CD4-positive, alpha-beta T cell (primary cell): ENCODE measurements around the gene TRIM44. TPM values are rescaled to one million over a fixed set of nuclear protein-coding genes. Genes with fewer than 3 reads are reported as not detected.
A peak's percentile ranks its signal among the peaks of the same experiment; 100 is the strongest.

Experiments used
- ATAC-seq: fragments of 200-7000 bp; cut with Tn5 transposase; one replicate; pipeline ENCODE4 v1.10.0; 2022; ENCODE audit warnings: mild to moderate bottlenecking; ENCODE audit not compliant: poor library complexity
- CTCF ChIA-PET: fragments of 350-600 bp; sonication (Branson Sonifier 250); formaldehyde crosslinking; loops from one replicate; lab custom pipeline; 2021; ENCODE audit warnings: antibody characterized with exemption, inconsistent platforms; lab: Charles Lee
- POLR2A ChIA-PET: fragments of 350-600 bp; sonication (Branson Sonifier 250); formaldehyde crosslinking; loops from one replicate; lab custom pipeline; 2021; ENCODE audit warnings: antibody characterized with exemption, inconsistent platforms; lab: Charles Lee
- DNase-seq, 14 experiments: peaks; one replicate each; pipeline ENCODE4 v3.0.0-alpha.2; 2013 to 2020; ENCODE audit warnings: mixed read lengths in 2 of 14
- H3K27ac ChIP-seq, 2 donors: one replicate each; pipeline versions ENCODE4 v1.5.1 to v1.7.0; 2013; ENCODE audit warnings: low read length in 2 of 2, low read depth in 1 of 2, mild to moderate bottlenecking in 1 of 2
- H3K27me3 ChIP-seq, 2 experiments: 1 replicate in 1 of 2; 2 replicates in 1 of 2; pipeline versions ENCODE4 v1.6.1 to v1.7.0; 2013; ENCODE audit warnings: low read length in 2 of 2, control low read depth in 1 of 2, mild to moderate bottlenecking in 1 of 2, moderate library complexity in 1 of 2; ENCODE audit not compliant: insufficient read depth in 2 of 2, control insufficient read depth in 1 of 2
- H3K36me3 ChIP-seq: one replicate; pipeline ENCODE4 v1.6.1; 2013; ENCODE audit warnings: low read length, control low read depth; ENCODE audit not compliant: insufficient read depth
- H3K4me1 ChIP-seq: one replicate; pipeline ENCODE4 v1.6.1; 2013; ENCODE audit warnings: low read length, control low read depth; ENCODE audit not compliant: insufficient read depth
- H3K4me3 ChIP-seq: one replicate; pipeline ENCODE4 v1.5.1; 2013; ENCODE audit warnings: mild to moderate bottlenecking, low read length, moderate library complexity
- H3K9me3 ChIP-seq, 2 experiments: 1 replicate in 1 of 2; 2 replicates in 1 of 2; pipeline versions ENCODE4 v1.6.1 to v1.7.0; 2013; ENCODE audit warnings: low read length in 2 of 2, mild to moderate bottlenecking in 2 of 2, control low read depth in 1 of 2, moderate library complexity in 1 of 2; ENCODE audit not compliant: control insufficient read depth in 1 of 2, insufficient read depth in 1 of 2
- H3K27ac Mint-ChIP-seq: one replicate; pipeline ENCODE4 v1.8.0; 2020; ENCODE audit warnings: mixed read lengths
- H3K27me3 Mint-ChIP-seq: one replicate; pipeline ENCODE4 v1.8.0; 2021; ENCODE audit warnings: mixed read lengths
- H3K36me3 Mint-ChIP-seq: one replicate; pipeline ENCODE4 v1.8.0; 2021; ENCODE audit warnings: low read depth, mixed read lengths
- H3K4me1 Mint-ChIP-seq: one replicate; pipeline ENCODE4 v1.8.0; 2021; ENCODE audit warnings: low read depth, mixed read lengths
- H3K4me3 Mint-ChIP-seq: one replicate; pipeline ENCODE4 v1.8.0; 2020; ENCODE audit warnings: mild to moderate bottlenecking, mixed read lengths
- H3K9me3 Mint-ChIP-seq: one replicate; pipeline ENCODE4 v1.8.0; 2020; ENCODE audit warnings: mixed read lengths
- intact Hi-C, 2 experiments: fragments of 100-400 bp; cut with DNase I in 1 of 2; cut with micrococcal nuclease in 1 of 2; formaldehyde crosslinking; loops; one replicate each; pipeline versions ENCODE4 v1.15.1 to v1.9.0; 2023 to 2025; cut with DNase I, micrococcal nuclease
- total RNA-seq, 174 experiments: library from RNA in 2 of 174; stranded (reverse) in 2 of 174; gene quantifications; one replicate each; pipeline ENCODE4 v1.2.3 and lab custom pipeline; 2021 to 2026
- TF ChIP-seq, protein P1 (sequence below): fragments of 200-600 bp; IDR thresholded peaks from one replicate; pipeline ENCODE4 v1.8.0; 2022; ENCODE audit warnings: antibody characterized with exemption, mild to moderate bottlenecking

The TRIM44 gene
- total RNA-seq, 2 experiments from 2014 or later, result 32.1 to 36.7 TPM

DNA sequence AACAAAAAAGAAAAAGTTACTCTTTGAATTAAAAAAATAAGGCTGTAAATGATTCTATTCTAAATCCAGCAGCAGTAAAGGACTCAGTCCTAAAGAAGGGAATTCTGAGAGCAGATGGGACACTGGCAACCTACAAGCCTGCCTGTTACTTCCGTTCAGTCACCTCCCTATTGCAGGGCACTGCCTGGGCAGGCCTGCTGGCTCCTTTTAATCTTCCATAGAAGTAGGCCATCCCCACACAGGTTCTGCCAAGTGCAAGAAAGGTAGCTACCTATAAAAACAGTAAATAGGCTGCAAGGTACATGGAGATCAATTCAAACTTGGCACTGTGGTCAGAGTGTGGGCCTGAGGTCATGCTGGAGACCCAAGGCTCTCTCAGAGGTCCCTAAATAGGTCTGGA, 136.4 kb downstream of the TRIM44 start:
- Histone ChIP-seq H3K27ac (no peak overlapping the region), H3K36me3 (no peaks in the 10 kb centered on the region), H3K9me3 (no peaks in the 10 kb centered on the region), H3K4me3 (no peak overlapping the region), H3K27me3 (no peaks in the 10 kb centered on the region), H3K4me1 (no peaks in the 10 kb centered on the region)
- Mint-ChIP-seq H3K4me1 (peaks cover 30% of the 10 kb centered on the region), H3K4me3 (no peak overlapping the region), H3K36me3 (peaks cover 27% of the 10 kb centered on the region), H3K27ac (no peak overlapping the region), H3K27me3 (no peaks in the 10 kb centered on the region), H3K9me3 (no peaks in the 10 kb centered on the region)
- ATAC-seq (no peak), DNase-seq (no peak)
- intact Hi-C loops, result no loop called here
- TF ChIP-seq, protein P1, sequence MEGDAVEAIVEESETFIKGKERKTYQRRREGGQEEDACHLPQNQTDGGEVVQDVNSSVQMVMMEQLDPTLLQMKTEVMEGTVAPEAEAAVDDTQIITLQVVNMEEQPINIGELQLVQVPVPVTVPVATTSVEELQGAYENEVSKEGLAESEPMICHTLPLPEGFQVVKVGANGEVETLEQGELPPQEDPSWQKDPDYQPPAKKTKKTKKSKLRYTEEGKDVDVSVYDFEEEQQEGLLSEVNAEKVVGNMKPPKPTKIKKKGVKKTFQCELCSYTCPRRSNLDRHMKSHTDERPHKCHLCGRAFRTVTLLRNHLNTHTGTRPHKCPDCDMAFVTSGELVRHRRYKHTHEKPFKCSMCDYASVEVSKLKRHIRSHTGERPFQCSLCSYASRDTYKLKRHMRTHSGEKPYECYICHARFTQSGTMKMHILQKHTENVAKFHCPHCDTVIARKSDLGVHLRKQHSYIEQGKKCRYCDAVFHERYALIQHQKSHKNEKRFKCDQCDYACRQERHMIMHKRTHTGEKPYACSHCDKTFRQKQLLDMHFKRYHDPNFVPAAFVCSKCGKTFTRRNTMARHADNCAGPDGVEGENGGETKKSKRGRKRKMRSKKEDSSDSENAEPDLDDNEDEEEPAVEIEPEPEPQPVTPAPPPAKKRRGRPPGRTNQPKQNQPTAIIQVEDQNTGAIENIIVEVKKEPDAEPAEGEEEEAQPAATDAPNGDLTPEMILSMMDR, result no peak
- ChIA-PET CTCF (interaction anchor here (0.9 to 1.2 kb wide), 2 partner anchors 14 to 23 kb away, joined by 3 to 4 read pairs; no protein-coding TSS in a partner anchor), POLR2A (no interaction called here)

DNA sequence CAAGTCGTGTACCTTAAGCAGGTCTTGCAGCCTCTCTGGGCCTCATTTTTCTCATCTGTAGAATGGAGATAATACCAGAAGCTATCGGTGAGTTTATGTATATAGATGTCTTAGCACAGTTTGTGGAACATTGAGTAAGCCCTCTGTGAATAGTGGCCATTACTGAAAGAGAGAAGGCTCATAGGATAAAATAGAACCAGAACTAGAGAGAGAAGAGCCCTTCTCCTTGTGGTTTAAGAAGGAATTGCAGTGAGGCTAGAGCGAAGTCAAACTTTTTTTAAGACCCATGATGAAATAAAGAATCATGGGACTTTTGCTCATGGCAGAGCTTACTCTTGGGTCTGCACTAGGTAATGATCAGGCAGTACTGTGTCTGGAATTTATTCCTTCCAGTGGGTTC, 137.1 kb downstream of the TRIM44 start:
- no peaks in the 10 kb centered on the region for H3K36me3 ChIP-seq
- TF ChIP-seq, protein P1, result no peak
- no peak overlapping the region for H3K27ac ChIP-seq
- H3K4me3 Mint-ChIP-seq, result no peak overlapping the region
- no peaks in the 10 kb centered on the region for H3K9me3 Mint-ChIP-seq
- H3K9me3 ChIP-seq, result no peaks in the 10 kb centered on the region
- peaks cover 30% of the 10 kb centered on the region for H3K4me1 Mint-ChIP-seq
- DNase-seq (no peak), ATAC-seq (no peak)
- intact Hi-C loops, result no loop called here
- H3K27me3 Mint-ChIP-seq, result no peaks in the 10 kb centered on the region
- H3K36me3 Mint-ChIP-seq, result peaks cover 34% of the 10 kb centered on the region
- H3K4me1 ChIP-seq, result no peaks in the 10 kb centered on the region
- H3K4me3 ChIP-seq, result no peak overlapping the region
- ChIA-PET POLR2A (no interaction called here), CTCF (no interaction called here)
- no peaks in the 10 kb centered on the region for H3K27me3 ChIP-seq
- H3K27ac Mint-ChIP-seq, result no peak overlapping the region

DNA sequence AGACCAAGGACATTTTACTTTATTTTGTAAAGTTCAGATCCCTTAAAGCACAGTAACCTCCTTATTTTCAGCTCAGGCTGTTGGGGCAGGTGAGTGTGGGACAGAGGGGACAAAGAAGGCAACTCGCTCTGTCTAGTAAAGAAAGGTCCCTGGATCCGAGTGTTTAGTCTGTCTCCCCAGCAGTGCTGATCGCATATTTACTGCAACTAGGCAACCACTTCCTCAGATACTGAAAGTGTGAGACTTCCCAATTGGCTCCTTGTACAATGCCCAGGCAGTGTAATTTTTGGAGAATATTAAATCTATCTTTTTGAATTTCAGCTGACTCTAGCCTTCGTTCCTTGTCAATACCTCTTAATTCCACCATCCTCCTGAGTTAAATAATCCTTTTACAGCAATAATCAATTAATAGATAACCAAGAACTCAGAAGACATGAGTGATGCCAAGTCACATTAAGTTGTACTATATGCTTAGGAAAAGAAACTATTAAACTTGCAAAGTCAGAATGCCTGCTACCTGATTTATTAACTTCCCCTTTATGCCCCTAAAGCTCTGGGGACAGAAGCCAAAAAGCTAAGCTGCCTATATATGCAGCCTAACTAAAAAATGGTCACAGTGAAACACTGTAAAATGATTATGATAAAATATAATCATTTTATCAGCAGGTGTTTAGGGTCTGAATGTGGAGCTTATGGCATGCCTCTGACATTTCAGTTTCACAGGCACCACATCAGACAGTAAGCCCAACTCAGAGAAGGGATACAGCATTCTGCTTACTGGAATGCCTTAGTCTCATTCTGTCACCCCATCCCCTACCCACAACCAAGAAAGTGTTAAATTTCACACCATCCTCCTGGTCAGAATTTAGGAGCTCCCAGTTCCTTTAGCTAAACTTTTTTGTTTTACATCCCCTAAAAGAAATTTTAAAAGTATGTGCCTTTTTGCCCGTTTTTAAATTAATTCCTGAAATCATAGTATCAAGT, 138.7 kb downstream of the TRIM44 start:
- Histone ChIP-seq H3K4me3 (no peak overlapping the region), H3K27me3 (no peaks in the 10 kb centered on the region), H3K27ac (no peak overlapping the region), H3K4me1 (no peaks in the 10 kb centered on the region), H3K9me3 (no peaks in the 10 kb centered on the region), H3K36me3 (peaks cover 6% of the 10 kb centered on the region)
- intact Hi-C loops, result no loop called here
- ATAC-seq (no peak), DNase-seq (peak in 1 of 14 experiments; percentile 4)
- peak overlapping the region; percentile 34 for H3K27ac Mint-ChIP-seq
- no peaks in the 10 kb centered on the region for H3K9me3 Mint-ChIP-seq
- CTCF ChIA-PET, result interaction anchor here (1.1 to 1.2 kb wide), 2 partner anchors 21 kb away, joined by 3 to 5 read pairs; no protein-coding TSS in a partner anchor
- POLR2A ChIA-PET, result interaction anchor here (0.9 kb wide), 1 partner anchor 21 kb away, joined by 3 read pairs; no protein-coding TSS in a partner anchor
- TF ChIP-seq, protein P1, result no peak
- no peak overlapping the region for H3K4me3 Mint-ChIP-seq
- no peaks in the 10 kb centered on the region for H3K27me3 Mint-ChIP-seq
- peaks cover 38% of the 10 kb centered on the region for H3K36me3 Mint-ChIP-seq
- peaks cover 16% of the 10 kb centered on the region for H3K4me1 Mint-ChIP-seq
